ENCODE data around the gene SPIB.
"Not testable (repeated sequence)": the region's sequence is repeated elsewhere in the genome, so short reads cannot be mapped to it uniquely, and the experiment has no call there.

The SPIB gene

DNA sequence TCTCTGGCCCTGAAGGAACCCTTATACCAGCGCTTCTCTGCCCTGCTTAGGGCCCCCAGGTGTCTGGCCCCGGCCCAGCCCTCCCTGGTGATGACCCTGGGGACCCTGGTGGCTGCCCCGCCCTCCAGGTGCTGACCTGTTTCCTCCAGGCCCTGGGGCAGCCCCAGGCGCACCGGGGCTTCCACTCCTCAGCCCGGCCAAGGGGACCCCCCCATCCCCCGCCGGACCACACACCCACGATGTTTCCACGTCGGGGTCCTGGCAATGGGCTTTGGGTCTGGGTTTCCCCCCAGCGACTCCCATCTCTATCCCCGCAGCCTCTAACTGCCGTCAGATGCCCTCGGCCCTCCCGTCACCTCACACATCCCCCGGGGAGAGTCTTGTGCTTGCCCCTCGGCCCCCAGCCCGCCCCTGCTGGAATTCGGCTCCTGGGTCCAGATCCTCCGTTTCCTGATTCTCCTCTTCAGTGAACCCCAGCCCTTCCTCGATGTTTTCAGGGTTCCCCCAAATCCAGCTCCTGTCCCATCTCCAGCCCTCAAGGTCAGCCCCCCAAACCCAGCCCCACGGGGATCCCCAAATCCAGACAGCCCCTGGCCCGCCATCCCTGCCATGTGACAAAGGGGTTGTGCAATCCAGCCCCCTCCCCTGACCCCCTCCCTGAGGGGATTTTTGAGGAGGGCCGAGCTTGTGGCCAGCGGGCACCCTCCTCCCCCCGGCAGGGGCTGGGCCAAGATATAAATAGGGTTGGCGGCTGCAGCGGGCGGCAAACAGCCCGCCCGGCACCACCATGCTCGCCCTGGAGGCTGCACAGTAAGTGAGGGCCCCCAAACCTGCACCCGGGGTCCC lies at the start of gene SPIB:
Gene SPIB, plus strand, starts transcription at position 763 of the 846 bp plus-strand sequence. Its CDS starts 25 bp downstream, at position 788.
- DNase-seq (ENCODE audit: low read depth): no peak

DNA sequence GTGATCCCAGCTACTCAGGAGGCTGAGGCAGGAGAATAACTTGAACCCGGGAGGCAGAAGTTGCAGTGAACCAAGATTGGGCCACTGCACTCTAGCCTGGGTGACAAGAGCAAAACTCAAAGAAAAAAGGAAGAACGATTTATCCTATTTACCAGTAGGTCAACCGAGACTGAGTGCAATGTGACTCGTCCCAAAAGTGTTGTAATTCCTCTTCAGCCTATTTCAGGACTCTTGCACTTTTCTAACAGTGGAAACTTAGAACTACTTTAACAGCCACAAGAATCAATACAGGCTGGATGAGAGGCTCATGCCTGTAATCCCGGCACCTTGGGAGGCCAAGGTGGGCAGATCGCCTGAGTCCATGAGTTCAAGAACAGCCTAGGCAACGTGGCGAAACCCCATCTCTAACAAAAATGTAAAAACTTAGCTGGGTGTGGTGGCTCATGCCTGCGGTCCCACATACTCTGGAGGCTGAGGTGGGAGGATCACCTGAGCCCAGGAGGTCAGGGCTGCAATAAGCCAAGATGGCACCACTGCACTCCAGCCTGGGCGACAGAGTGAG lies 46.7 kb upstream of the SPIB start:
- no peak for DNase-seq (ENCODE audit: low read depth)

DNA sequence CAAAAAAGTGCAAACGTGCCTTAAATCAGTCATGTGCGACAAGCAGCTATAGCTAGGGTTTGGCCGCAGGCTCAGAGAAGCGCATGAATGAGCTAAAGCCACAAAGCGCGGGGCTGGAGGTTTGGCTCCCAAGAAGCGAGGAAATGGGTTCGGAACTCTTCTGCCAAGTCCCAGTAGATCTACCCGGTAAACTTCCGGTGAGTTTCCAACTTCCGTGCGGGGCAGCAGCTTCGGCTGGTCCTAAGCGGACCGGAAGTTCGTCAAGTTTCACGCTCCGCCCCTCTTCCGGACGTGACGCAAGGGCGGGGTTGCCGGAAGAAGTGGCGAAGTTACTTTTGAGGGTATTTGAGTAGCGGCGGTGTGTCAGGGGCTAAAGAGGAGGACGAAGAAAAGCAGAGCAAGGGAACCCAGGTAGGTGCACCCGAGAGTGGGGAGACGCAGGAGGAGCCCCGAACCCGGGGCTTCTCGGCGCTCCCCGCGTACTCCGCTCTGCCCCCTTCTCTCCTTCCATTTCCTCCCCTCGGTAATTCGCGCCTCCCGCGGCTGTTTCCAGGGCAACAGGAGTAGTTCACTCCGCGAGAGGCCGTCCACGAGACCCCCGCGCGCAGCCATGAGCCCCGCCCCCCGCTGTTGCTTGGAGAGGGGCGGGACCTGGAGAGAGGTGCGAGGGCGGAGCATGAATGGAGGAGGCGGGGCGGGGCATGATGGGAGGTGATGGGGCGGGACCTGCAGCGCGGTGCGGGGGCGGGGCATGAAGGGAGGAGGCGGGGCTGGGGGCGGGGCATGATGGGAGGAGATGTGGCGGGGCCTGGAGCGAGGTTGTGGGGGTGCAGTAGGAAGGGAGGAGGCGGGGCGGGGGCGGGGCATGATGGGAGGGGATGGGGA lies 42.3 kb upstream of the SPIB start, which contains the start of gene NR1H2:
Gene NR1H2, plus strand, starts transcription at position 292 of the 885 bp plus-strand sequence. CDS start 1,149 bp downstream, outside the sequence.
- peak; percentile 98 for DNase-seq (ENCODE audit: low read depth)

DNA sequence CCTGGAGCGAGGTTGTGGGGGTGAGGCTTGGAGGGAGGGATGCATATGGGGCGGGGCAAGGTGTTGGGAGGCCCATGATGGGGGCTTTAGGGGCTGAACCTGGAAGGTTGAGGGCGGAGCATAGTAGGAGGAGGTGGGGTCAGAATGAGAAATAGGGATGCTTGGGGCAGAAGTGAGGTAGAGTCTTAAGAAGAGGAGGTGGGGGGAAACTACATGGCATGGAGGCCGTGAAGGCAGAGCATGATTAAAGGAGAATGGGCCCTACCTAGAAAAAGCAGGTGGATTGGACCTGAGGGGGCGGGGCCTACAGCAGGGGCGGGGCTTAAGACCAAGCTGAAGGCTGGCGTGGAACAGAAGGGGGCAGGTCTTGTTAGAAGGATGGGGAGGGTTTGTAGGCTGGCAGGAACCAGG lies 41.7 kb upstream of the SPIB start:
- DNase-seq (ENCODE audit: low read depth): no peak

DNA sequence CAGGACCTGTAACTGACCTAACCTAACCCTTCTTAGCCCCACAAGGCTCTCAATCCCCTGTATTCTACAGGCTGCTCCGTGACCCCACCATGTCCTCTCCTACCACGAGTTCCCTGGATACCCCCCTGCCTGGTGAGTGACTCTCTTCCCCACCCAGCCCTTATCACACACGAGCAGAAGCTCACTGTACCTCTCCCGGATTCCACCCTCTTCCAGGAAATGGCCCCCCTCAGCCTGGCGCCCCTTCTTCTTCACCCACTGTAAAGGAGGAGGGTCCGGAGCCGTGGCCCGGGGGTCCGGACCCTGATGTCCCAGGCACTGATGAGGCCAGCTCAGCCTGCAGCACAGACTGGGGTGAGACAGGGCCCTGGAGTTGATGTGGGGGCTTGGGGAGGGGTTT lies 41.2 kb upstream of the SPIB start:
- no peak for DNase-seq (ENCODE audit: low read depth)

DNA sequence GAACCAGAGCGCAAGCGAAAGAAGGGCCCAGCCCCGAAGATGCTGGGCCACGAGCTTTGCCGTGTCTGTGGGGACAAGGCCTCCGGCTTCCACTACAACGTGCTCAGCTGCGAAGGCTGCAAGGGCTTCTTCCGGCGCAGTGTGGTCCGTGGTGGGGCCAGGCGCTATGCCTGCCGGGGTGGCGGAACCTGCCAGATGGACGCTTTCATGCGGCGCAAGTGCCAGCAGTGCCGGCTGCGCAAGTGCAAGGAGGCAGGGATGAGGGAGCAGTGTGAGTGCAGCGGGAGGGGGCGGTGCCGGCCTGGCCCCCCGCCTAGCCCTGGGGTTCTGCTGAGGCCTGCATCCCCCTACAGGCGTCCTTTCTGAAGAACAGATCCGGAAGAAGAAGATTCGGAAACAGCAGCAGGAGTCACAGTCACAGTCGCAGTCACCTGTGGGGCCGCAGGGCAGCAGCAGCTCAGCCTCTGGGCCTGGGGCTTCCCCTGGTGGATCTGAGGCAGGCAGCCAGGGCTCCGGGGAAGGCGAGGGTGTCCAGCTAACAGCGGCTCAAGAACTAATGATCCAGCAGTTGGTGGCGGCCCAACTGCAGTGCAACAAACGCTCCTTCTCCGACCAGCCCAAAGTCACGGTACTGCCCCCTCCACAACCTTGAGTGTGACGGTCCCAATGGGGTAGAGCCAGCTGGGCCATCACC lies 40.4 kb upstream of the SPIB start:
- no peak for DNase-seq (ENCODE audit: low read depth)

DNA sequence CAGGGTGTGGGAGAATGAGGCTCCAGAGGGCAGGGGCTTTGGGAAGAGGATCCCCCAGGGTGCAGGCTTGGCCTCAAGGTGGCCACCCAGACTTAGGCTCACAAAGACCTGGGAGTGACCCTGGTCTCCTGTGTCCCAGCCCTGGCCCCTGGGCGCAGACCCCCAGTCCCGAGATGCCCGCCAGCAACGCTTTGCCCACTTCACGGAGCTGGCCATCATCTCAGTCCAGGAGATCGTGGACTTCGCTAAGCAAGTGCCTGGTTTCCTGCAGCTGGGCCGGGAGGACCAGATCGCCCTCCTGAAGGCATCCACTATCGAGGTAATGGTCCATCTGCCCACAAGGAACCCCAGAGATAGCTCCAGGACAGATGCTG lies 39.9 kb upstream of the SPIB start:
- DNase-seq (ENCODE audit: low read depth): no peak

DNA sequence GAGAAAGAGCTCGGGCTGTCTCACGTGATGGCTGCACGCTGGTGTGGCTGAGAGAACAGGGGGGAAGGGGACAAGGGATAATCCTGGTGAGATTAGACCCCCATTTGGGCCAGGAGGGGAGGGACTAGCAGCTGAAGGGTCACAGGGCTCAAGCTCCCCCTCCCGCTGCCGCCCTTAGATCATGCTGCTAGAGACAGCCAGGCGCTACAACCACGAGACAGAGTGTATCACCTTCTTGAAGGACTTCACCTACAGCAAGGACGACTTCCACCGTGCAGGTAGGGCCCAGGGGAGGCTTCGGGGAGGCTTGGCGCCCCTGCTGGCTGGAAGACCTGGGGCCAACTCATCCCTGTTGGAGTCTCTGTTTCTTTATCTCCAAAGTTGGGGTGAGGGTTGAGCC lies 39.1 kb upstream of the SPIB start:
- DNase-seq (ENCODE audit: low read depth): no peak

DNA sequence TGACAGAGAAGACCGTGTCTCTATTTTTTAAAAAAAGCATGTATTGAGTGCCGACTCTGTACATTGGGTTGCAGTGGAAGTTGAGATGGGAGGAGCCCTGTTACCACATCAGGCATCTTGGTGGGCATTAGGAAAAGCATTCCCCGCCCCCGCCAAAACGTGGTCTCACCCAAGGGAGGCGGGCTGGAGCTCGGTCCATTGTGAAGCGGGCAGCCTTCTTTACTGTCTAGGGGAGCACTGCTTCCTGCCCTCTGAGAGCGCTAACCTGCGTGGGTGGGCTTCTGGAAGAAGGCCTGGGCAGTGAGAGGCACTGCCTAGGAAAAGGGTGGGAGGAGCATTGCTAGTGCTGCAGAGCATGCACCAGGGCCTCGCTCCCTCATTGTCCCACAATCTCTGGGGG lies 38.6 kb upstream of the SPIB start:
- DNase-seq (ENCODE audit: low read depth): no peak

DNA sequence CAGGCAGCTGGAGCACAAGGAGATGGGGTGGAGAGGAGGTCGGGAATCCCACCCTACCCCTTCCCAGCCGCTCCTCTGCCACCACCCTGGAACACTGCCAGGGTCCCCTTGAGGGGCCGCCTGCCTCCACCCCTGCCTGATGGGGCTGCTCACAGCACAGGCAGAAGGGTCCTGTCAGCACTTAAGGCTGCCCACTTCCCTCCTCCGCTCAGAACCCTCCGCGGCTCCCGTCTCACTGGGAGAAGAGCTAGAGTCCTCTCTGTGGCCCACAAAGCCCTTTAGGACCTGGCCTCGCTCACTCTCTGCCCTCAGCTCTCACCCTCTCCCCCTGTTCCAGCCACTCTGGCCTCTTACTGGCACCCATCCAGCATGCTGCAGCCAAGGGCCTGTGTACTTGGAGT lies 38.0 kb upstream of the SPIB start:
- no peak for DNase-seq (ENCODE audit: low read depth)

DNA sequence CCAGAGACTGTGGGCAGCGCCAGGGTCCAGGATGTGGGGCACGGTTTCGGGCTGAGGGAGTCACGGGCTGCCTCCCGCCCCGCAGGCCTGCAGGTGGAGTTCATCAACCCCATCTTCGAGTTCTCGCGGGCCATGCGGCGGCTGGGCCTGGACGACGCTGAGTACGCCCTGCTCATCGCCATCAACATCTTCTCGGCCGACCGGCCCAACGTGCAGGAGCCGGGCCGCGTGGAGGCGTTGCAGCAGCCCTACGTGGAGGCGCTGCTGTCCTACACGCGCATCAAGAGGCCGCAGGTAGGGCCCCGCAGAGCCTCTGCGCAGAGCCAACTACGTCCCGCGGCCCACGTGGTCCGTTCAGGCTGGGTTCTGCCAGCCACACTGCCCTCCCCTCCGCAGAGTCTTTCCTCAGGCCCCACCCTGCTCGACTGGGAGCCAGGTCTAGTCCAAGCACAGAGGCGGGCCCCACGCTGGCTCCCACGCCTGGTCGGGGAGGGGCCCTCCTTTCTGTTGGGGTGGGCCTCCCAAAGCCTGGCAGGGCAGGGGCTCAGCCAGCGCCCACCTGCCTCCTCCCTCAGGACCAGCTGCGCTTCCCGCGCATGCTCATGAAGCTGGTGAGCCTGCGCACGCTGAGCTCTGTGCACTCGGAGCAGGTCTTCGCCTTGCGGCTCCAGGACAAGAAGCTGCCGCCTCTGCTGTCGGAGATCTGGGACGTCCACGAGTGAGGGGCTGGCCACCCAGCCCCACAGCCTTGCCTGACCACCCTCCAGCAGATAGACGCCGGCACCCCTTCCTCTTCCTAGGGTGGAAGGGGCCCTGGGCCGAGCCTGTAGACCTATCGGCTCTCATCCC lies 36.6 kb upstream of the SPIB start:
- no peak for DNase-seq (ENCODE audit: low read depth)

DNA sequence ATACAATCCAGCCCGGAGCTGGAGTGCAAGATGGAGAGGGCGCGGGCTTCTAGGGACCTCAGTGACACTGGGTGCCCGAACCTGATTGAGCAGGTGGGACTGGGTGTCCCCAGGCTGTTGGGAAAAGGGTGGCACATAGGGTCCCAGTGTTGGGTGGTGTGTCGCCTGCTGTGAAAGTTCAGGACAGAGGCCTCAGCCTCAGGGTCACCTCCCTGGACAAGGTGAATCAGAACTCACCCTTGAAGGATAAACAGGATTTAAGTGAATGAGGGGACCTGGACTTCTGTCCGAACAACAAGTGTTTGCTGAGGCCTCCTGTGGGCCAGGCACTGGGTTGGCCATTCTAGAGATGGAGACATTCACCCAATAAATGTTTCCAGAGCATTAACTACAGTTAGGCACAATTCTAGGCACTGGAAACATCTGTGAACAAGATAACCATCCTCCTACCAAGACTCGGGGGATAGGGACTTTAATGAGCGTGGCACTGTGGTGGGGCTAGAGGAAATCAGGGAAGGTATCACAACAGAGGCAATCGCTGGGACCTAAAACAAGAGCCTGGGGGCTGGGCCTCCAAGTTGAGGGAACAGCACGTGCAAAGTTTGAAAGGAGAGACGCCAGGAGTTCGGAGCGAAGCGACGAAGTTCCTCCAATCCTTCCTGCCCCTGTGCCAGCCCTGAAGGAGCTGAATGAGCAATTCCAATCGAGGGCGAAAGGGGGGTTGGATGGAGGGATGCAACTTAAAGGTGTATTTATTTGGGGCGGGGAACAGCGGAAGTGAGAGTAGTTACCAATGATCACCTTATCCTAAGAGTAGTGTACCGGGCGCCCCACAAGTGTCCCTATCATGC lies 35.5 kb upstream of the SPIB start:
- no peak for DNase-seq (ENCODE audit: low read depth)

DNA sequence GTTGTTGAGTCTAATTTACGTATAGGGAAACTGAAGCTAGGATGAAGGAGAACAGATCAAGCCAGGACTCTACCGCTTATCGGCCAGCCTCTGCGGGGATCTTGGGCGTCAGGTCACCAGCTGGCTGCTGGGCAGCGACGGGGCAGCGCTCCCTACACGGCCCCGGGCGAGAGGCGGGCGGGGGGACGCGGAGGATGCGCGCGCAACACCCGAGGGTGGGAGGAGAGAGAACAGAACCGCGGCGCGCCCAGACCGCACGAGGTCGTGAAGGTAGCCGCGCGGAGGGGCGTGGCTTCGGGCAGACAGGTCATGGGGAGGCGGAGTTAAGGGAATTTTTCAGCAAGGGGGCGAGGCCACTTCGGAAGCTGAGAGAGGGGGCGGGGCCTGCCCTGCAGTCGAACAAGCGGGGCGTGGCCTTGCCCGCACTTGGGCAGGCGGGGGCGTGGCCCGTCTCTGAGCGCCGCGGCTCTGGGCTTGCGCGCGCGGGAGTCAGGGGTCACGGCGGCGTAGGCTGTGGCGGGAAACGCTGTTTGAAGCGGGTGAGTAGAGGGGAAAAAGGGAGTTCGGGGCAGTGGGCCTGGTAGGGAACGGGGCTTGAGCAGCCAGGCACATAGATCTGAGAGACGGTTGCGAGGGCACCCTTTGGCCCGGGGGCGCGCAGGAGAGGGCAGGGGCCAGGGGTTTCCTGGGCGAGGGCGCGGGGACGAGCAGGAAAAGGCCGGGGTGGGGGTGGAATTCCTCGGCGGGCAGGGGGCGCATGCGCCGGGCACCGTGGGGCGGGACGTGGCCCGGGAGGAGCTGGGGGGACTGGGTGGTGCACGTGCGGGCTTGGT lies 34.7 kb upstream of the SPIB start, which contains the start of gene POLD1:
Gene POLD1, plus strand, starts transcription at position 496 of the 833 bp plus-strand sequence. CDS start 14,505 bp downstream, outside the sequence.
- DNase-seq (ENCODE audit: low read depth): peak; percentile 94

DNA sequence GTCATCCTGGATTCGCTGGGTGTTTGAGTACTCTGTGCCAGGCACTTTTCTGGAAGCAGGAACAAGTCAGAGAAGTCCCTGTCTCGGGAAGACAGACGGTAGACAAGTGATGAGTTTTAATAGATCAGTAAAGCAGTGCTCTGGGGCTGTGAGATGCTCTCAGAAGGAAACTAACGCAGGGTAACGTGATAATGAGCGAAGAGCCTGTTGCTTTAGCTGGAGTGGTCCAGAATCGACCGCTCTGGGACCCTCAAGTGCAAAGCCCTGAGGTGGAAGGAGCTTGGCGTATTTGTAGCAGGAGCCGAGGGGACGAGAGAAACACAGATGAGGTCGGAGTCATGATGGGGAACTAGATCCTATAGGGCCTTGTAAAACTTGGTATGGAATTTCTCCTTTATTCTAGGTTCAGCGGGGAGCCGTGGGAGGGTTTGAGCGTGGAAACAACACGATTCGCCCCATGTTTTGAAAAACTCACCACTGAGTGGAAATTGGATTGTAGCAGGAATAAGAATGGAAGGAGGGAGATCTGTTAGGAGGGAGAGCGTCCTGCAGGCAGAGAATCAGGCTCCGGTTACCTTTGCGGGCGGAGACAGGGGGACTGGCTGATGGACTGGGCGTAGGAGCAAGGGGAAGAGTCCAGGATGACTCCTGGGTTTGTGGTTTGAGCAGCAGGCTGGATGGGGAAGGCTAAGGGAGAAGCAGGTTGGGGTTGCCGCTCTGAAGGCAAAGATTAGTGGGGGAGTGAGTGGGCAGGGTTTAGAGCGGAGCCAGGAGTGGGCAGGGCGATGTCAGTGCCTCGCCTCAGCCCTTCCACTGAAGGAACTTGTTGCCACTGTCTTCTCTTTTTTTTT lies 33.8 kb upstream of the SPIB start:
- no peak for DNase-seq (ENCODE audit: low read depth)

DNA sequence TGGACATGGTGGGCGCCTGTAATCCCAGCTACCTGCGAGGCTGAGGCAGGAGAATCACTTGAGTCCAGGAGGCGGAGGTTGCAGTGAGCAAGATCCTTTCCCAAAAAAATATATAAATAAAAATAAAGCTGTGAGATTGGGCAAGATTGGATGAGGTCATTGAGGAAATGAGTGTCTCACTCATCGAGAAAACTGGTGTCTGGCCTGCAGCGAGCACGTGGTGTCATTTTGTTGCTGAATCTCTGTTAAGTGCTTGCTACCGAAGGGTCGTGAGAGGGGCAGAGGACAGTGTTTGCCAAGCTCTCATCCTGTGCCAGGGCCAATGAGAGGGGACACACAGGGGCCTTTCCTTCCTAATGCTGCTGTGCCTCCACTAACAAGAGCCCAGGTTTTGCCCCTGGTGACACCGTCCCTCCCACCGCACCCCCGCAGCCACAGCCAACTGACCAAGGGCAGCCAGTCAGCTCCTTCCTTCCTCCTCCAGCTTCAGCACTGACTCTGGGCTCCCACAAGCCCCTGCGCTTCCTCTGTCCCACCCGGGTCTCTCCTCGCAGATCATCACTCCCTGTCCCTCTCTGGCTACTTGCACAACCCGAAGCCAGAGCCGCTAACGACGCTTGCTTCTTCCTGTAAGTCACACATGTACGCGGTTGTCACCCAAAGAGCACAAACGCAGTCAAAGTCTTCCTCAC lies 31.4 kb upstream of the SPIB start:
- DNase-seq (ENCODE audit: low read depth): no peak

DNA sequence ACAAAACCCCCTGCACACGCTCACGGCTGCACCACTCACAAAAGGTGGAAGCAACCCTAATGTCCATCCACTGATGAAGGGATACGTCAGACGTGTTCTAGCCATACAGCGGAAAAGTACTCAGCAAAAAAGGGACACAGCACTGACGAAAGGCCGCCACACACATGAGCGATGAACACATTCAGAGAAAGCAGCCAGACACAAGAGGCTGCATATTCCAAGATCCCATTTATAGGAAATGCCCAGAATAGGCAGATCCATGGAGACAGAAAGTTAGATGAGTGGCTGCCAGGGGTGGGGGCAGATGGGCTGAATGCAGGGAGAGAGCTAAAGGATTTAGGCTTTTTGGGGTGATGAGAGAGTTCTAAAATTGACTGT lies 30.9 kb upstream of the SPIB start:
- no peak for DNase-seq (ENCODE audit: low read depth)

DNA sequence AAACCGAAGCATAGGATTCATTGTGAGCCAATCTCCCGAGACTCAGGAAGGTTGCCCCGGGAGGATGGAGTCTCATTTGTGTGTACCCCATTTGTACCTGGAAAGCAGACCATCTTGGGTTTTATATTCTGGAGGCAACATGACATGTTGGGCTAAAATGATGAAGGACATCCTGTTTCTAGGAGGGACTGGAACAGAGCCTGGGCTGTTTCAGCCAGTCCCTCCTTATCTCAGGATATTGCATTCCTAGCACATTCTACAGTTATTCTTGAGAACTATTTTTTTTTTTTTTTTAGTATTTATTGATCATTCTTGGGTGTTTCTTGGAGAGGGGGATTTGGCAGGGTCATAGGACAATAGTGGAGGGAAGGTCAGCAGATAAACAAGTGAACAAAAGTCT lies 28.4 kb upstream of the SPIB start:
- DNase-seq (ENCODE audit: low read depth): not testable (repeated sequence)

DNA sequence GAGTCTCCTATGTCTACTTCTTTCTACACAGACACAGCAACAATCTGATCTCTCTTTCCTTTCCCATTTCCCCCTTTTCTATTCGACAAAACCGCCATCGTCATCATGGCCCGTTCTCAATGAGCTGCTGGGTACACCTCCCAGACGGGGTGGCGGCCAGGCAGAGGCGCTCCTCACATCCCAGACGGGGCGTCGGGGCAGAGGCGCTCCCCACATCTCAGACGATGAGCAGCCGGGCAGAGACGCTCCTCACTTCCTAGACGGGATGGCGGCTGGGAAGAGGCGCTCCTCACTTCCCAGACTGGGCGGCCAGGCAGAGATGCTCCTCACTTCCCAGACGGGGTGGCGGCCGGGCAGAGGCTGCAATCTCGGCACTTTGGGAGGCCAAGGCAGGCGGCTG lies 27.8 kb upstream of the SPIB start:
- DNase-seq (ENCODE audit: low read depth): not testable (repeated sequence)

All from fibroblast of gingiva (primary cell).